ENCODE measurements around the gene GNG3.
"Not testable (repeated sequence)": the region's sequence is repeated elsewhere in the genome, so short reads cannot be mapped to it uniquely, and the experiment has no call there.

GNG3 gene

GRCh38 chr11:62702246-62702645 is 5.2 kb upstream of the GNG3 start:
- ChIA-PET POLR2A (no interaction called here), CTCF (interaction anchor here (0.8 to 9.1 kb wide), 8 partner anchors 8 to 278 kb away, joined by 3 to 79 read pairs (median 4); partner anchors contain the start of genes LBHD1 and UQCC3)
- no peak for DNase-seq (ENCODE audit: extremely low spot score)
- no peak for TF ChIP-seq CTCF (IDR thresholded peaks at IDR 0.05; ENCODE audit: control extremely low read depth, extremely low read depth, low read depth, missing control alignments)

- DNase-seq (ENCODE audit: extremely low spot score); POLR2A ChIA-PET: not testable (repeated sequence)
- CTCF ChIA-PET, result interaction anchor here (1.1 to 9.1 kb wide), 6 partner anchors 10 to 279 kb away, joined by 3 to 79 read pairs (median 6); partner anchors contain the start of genes EML3 and TAF6L
Measured at GRCh38 chr11:62703921-62704320, 3.6 kb upstream of the GNG3 start.

GRCh38 chr11:62705413-62705812 is 2.1 kb upstream of the GNG3 start:
- no peak for DNase-seq (ENCODE audit: extremely low spot score)
- no peak for TF ChIP-seq CTCF (IDR thresholded peaks at IDR 0.05; ENCODE audit: control extremely low read depth, extremely low read depth, low read depth, missing control alignments)
- CTCF ChIA-PET, result interaction anchor here (0.8 to 9.1 kb wide), 10 partner anchors 11 to 242 kb away, joined by 3 to 79 read pairs (median 4); partner anchors contain the start of genes C11orf98, CSKMT, LRRN4CL and TUT1
- POLR2A ChIA-PET, result interaction anchor here (0.5 to 1.9 kb wide), 5 partner anchors 40 to 131 kb away, joined by 3 to 17 read pairs (median 4); partner anchors contain the start of genes C11orf98, CSKMT and EEF1G

- DNase-seq (ENCODE audit: extremely low spot score), result peak; percentile 96
- CTCF ChIA-PET, result interaction anchor here (0.8 to 9.1 kb wide), 13 partner anchors 10 to 242 kb away, joined by 3 to 79 read pairs (median 4); partner anchors contain the start of genes C11orf98, CSKMT, INTS5 and LRRN4CL
- POLR2A ChIA-PET, result interaction anchor here (0.5 to 1.9 kb wide), 7 partner anchors 41 to 135 kb away, joined by 3 to 17 read pairs (median 4); partner anchors contain the start of genes C11orf98, CSKMT and EEF1G
- no peak for TF ChIP-seq CTCF (IDR thresholded peaks at IDR 0.05; ENCODE audit: control extremely low read depth, extremely low read depth, low read depth, missing control alignments)
Measured at GRCh38 chr11:62705880-62706849, 1.3 kb upstream of the GNG3 start.

- no peak for DNase-seq (ENCODE audit: extremely low spot score)
- no peak for TF ChIP-seq CTCF (IDR thresholded peaks at IDR 0.05; ENCODE audit: control extremely low read depth, extremely low read depth, low read depth, missing control alignments)
- ChIA-PET CTCF (interaction anchor here (1.2 to 9.1 kb wide), 9 partner anchors 9 to 243 kb away, joined by 3 to 79 read pairs (median 4); partner anchors contain the start of gene INTS5), POLR2A (interaction anchor here (0.9 to 1.9 kb wide), 2 partner anchors 41 to 134 kb away, joined by 6 to 17 read pairs; partner anchors contain the start of genes C11orf98 and CSKMT)
Measured at GRCh38 chr11:62706850-62707247, 627 bp upstream of the GNG3 start.

GRCh38 chr11:62708392-62708791 is 916 bp downstream of the GNG3 start:
- ChIA-PET POLR2A (interaction anchor here (0.6 to 4.3 kb wide), 8 partner anchors 19 to 147 kb away, joined by 3 to 18 read pairs (median 6); partner anchors contain the start of genes C11orf98, CSKMT, HNRNPUL2 and MTA2), CTCF (interaction anchor here (1.0 to 9.1 kb wide), 9 partner anchors 14 to 166 kb away, joined by 3 to 79 read pairs (median 5); partner anchors contain the start of genes C11orf98, CSKMT, LRRN4CL and TUT1)
- no peak for TF ChIP-seq CTCF (IDR thresholded peaks at IDR 0.05; ENCODE audit: control extremely low read depth, extremely low read depth, low read depth, missing control alignments)
- DNase-seq (ENCODE audit: extremely low spot score), result no peak
